Karpas-422 (cell line): ENCODE measurements around the gene PGM2L1. TPM values are rescaled to one million over a fixed set of nuclear protein-coding genes. Genes with fewer than 3 reads are reported as not detected.

ENCODE experiments used
- DNase-seq: peaks from one replicate; pipeline ENCODE4 v3.0.0-alpha.2; 2015
- H2AFZ ChIP-seq: fragments of 200-600 bp; sonication (generic); 2 replicates; pipeline ENCODE4 v1.6.1; 2014; ENCODE audit warnings: antibody characterized with exemption, low read length, mixed read lengths
- H3K27ac ChIP-seq: fragments of 200-600 bp; sonication (generic); 2 replicates; pipeline ENCODE4 v1.5.1; 2014; ENCODE audit warnings: mild to moderate bottlenecking, low read length, moderate library complexity
- H3K27me3 ChIP-seq: fragments of 200-600 bp; sonication (generic); 2 replicates; pipeline ENCODE4 v1.6.1; 2014; ENCODE audit warnings: low read length, mixed read lengths
- H3K36me3 ChIP-seq: fragments of 200-600 bp; sonication (generic); 2 replicates; pipeline ENCODE4 v1.6.1; 2014; ENCODE audit warnings: low read length, mixed read lengths; ENCODE audit not compliant: insufficient read depth
- H3K4me1 ChIP-seq: fragments of 200-600 bp; sonication (generic); 2 replicates; pipeline ENCODE4 v1.6.1; 2014; ENCODE audit warnings: mild to moderate bottlenecking, low read length, mixed read lengths
- H3K4me2 ChIP-seq: fragments of 200-600 bp; sonication (generic); 2 replicates; pipeline ENCODE4 v1.6.1; 2014; ENCODE audit warnings: low read length, low read depth, mild to moderate bottlenecking; ENCODE audit not compliant: poor library complexity, severe bottlenecking
- H3K4me3 ChIP-seq: fragments of 200-600 bp; sonication (generic); 2 replicates; pipeline ENCODE4 v1.5.1; 2014; ENCODE audit warnings: mild to moderate bottlenecking, antibody characterized with exemption, low read length, mixed read lengths
- H3K79me2 ChIP-seq: fragments of 200-600 bp; sonication (generic); 2 replicates; pipeline ENCODE4 v1.6.1; 2014; ENCODE audit warnings: mild to moderate bottlenecking, low read length, mixed read lengths
- H3K9ac ChIP-seq: fragments of 200-600 bp; sonication (generic); 2 replicates; pipeline ENCODE4 v1.6.0; 2014; ENCODE audit warnings: low read length
- H3K9me2 ChIP-seq: fragments of 200-600 bp; sonication (generic), shearing (Covaris generic); replicated peaks from 2 replicates; pipeline ENCODE4 v1.6.0; 2014; ENCODE audit warnings: mild to moderate bottlenecking, low read length, moderate library complexity; ENCODE audit not compliant: insufficient read depth
- H3K9me3 ChIP-seq: fragments of 300-700, 200-600 bp; sonication (generic); 2 replicates; pipeline ENCODE4 v1.6.1; 2014; ENCODE audit warnings: low read length, mixed read lengths
- H4K20me1 ChIP-seq: fragments of 200-600 bp; sonication (generic); 2 replicates; pipeline ENCODE4 v1.6.1; 2014; ENCODE audit warnings: mild to moderate bottlenecking, antibody characterized with exemption, low read length, low read depth; ENCODE audit not compliant: insufficient read depth
- total RNA-seq: library from RNA; depleted of rRNA; stranded (reverse); fragments of >200 nt; shearing (Covaris generic); gene quantifications from 2 replicates; pipeline ENCODE4 v1.2.3, GENCODE V29; 2014; ENCODE audit warnings: low replicate concordance

PGM2L1 gene
- total RNA-seq, 1 experiment from 2014 or later: 0.07 TPM

DNA sequence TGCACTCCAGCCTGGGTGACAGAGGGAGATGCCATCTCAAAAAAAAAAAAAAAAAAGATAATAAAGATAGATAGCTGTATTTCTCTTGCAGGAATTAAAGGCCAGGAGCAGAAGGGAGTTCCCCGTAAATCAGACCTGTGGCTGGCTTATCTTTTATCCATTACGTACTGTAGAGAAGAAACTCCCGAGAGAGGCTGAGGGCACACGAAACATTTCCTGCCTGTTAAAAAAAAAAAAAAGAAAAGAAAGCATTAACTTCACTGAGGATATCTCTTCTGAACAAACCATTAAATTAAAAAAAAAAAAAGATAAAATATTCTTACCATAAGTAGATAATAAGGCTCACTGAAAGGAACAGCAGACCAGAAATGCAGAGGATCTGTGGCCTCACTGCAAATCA, 109.3 kb downstream of the PGM2L1 start:
- H3K27me3 ChIP-seq: no peaks in the 10 kb centered on the region
- H3K4me2 ChIP-seq: no peak overlapping the region
- H4K20me1 ChIP-seq: no peaks in the 10 kb centered on the region
- H3K79me2 ChIP-seq: no peaks in the 10 kb centered on the region
- DNase-seq: no peak
- H3K36me3 ChIP-seq: no peaks in the 10 kb centered on the region
- no peak overlapping the region for H3K27ac ChIP-seq
- H3K9ac ChIP-seq: no peak overlapping the region
- H3K4me1 ChIP-seq: no peaks in the 10 kb centered on the region
- H3K9me3 ChIP-seq: no peaks in the 10 kb centered on the region
- H2AFZ ChIP-seq: no peak overlapping the region
- no peaks in the 10 kb centered on the region for H3K9me2 ChIP-seq
- H3K4me3 ChIP-seq: no peak overlapping the region

DNA sequence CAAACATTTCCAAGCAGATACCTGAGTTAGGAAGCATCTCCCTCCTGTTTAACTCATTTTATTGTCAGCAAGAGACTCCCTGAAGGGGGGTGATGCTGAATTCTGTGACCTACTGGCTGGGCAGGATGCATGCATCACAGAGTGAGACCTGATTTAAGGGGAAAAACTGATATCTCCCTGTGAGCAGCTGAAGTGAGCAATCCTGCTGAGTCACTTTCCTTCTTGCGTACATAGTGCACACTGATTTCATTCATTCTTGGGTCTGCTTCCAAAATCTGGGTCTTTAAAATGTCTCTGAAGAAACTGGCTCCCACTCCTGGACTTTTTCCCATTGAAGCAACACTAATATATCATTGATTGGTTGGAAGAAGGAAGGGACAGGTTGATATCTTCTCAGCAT, 110.1 kb downstream of the PGM2L1 start:
- no peaks in the 10 kb centered on the region for H3K36me3 ChIP-seq
- H3K9ac ChIP-seq: no peak overlapping the region
- no peaks in the 10 kb centered on the region for H3K79me2 ChIP-seq
- H3K4me1 ChIP-seq: no peaks in the 10 kb centered on the region
- no peak overlapping the region for H3K4me2 ChIP-seq
- no peak overlapping the region for H3K4me3 ChIP-seq
- H3K27ac ChIP-seq: no peak overlapping the region
- no peaks in the 10 kb centered on the region for H3K9me3 ChIP-seq
- H3K9me2 ChIP-seq: no peaks in the 10 kb centered on the region
- no peaks in the 10 kb centered on the region for H4K20me1 ChIP-seq
- no peak overlapping the region for H2AFZ ChIP-seq
- no peak for DNase-seq
- H3K27me3 ChIP-seq: no peaks in the 10 kb centered on the region

DNA sequence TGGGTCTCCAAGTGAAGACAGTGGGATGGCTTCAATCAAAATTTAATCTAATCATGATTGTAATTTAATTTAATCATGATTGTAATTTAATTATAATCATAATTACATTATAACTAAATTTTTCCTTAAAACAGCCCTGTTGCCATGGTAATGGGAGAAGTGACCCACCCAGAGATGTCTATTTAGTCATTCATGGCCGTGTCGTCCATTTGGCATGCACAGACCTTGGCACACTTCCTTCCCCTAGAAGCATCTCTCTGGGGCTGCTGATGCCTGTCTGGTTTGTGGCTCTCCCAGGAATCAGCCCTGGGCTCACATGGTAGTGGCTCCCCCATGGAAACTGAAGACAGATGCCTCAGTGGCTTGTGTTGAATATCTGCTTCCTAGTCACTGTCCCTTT, 113.8 kb downstream of the PGM2L1 start:
- no peak overlapping the region for H3K9ac ChIP-seq
- no peaks in the 10 kb centered on the region for H3K36me3 ChIP-seq
- H2AFZ ChIP-seq: no peak overlapping the region
- H3K9me2 ChIP-seq: no peaks in the 10 kb centered on the region
- H3K27me3 ChIP-seq: no peaks in the 10 kb centered on the region
- H3K27ac ChIP-seq: no peak overlapping the region
- no peaks in the 10 kb centered on the region for H3K4me1 ChIP-seq
- no peak overlapping the region for H3K4me2 ChIP-seq
- no peaks in the 10 kb centered on the region for H3K9me3 ChIP-seq
- no peaks in the 10 kb centered on the region for H4K20me1 ChIP-seq
- no peak for DNase-seq
- no peaks in the 10 kb centered on the region for H3K79me2 ChIP-seq
- no peak overlapping the region for H3K4me3 ChIP-seq

DNA sequence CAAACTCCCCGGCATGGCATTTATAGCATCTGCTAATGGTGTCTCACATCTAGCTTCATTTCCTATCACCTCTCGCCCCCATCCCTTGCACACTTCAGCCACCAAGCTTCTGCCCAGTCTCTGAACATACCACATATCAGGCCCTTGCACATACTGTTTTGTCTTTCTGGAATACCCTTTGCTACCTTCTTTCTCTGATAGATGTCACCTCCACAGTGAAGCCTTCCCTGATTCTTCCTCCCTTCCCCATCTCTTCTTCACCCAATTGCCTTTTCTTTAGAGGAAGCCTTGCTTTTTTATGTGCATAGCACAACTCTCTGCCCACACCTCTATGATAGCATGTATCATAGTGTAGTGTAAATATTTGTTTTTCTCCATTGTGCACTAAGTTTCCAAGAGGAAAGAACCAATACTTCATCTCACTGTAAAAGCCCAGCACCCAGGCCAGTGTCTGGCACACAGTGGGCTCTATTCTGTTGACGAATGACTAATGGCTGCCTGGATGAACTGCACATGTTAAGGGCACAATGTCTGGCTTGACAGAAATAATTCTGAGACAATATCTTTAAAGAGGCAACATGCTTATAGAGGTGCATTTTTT, 114.6 kb downstream of the PGM2L1 start:
- H3K4me1 ChIP-seq: no peaks in the 10 kb centered on the region
- H3K4me2 ChIP-seq: no peak overlapping the region
- H3K9ac ChIP-seq: no peak overlapping the region
- H3K27ac ChIP-seq: no peak overlapping the region
- H3K4me3 ChIP-seq: no peak overlapping the region
- no peaks in the 10 kb centered on the region for H4K20me1 ChIP-seq
- no peaks in the 10 kb centered on the region for H3K27me3 ChIP-seq
- no peak overlapping the region for H2AFZ ChIP-seq
- no peak for DNase-seq
- H3K9me2 ChIP-seq: no peaks in the 10 kb centered on the region
- no peaks in the 10 kb centered on the region for H3K36me3 ChIP-seq
- no peaks in the 10 kb centered on the region for H3K9me3 ChIP-seq
- no peaks in the 10 kb centered on the region for H3K79me2 ChIP-seq

DNA sequence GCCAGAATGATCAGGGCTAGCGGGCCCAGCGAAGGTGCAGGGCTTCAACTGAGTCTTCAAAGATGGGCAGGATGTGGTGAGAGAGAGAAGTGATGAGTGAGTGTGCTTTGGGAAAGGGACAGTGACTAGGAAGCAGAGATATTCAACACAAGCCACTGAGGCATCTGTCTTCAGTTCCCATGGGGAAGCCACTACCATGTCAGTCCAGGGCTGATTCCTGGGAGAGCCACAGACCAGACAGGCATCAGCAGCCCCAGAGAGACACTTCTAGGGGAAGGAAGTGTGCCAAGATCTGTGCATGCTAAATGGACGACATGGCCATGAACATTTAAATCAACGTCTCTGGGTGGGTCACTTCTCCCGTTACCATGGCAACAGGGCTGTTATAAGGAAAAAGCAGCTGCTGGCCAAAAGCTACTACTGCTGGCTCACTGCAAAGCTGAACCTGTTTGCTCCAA, 115.3 kb downstream of the PGM2L1 start:
- no peak for DNase-seq
- H3K79me2 ChIP-seq: no peaks in the 10 kb centered on the region
- H2AFZ ChIP-seq: no peak overlapping the region
- H3K9me2 ChIP-seq: no peaks in the 10 kb centered on the region
- no peak overlapping the region for H3K9ac ChIP-seq
- no peak overlapping the region for H3K4me3 ChIP-seq
- H3K4me2 ChIP-seq: no peak overlapping the region
- H3K27me3 ChIP-seq: no peaks in the 10 kb centered on the region
- H3K27ac ChIP-seq: no peak overlapping the region
- no peaks in the 10 kb centered on the region for H3K4me1 ChIP-seq
- no peaks in the 10 kb centered on the region for H4K20me1 ChIP-seq
- no peaks in the 10 kb centered on the region for H3K36me3 ChIP-seq
- H3K9me3 ChIP-seq: no peaks in the 10 kb centered on the region

DNA sequence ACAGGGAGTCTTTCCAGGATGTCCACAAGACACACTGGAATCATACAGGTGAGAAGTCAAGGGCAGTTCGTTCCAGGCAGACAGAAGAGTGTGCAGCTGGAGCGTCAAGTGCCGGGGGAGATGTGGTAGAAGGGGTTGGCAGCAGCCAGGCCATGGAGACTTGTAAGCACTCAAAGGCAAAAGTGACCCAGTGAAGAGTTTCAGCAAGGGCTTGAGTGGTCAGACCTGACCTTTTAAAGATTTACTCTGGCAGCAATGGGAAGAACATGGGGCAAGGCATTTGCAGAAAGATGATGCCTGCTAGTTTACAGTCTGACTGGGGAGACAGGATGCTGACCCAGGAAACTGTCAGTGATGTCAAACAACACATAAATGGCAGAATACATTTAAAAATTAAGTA, 115.8 kb downstream of the PGM2L1 start:
- Histone ChIP-seq H3K27ac (no peak overlapping the region), H3K79me2 (no peaks in the 10 kb centered on the region), H3K27me3 (no peaks in the 10 kb centered on the region), H3K4me1 (no peaks in the 10 kb centered on the region), H3K9ac (no peak overlapping the region), H3K36me3 (no peaks in the 10 kb centered on the region), H4K20me1 (no peaks in the 10 kb centered on the region), H2AFZ (no peak overlapping the region), H3K9me2 (no peaks in the 10 kb centered on the region), H3K9me3 (no peaks in the 10 kb centered on the region), H3K4me3 (no peak overlapping the region), H3K4me2 (no peak overlapping the region)
- no peak for DNase-seq

DNA sequence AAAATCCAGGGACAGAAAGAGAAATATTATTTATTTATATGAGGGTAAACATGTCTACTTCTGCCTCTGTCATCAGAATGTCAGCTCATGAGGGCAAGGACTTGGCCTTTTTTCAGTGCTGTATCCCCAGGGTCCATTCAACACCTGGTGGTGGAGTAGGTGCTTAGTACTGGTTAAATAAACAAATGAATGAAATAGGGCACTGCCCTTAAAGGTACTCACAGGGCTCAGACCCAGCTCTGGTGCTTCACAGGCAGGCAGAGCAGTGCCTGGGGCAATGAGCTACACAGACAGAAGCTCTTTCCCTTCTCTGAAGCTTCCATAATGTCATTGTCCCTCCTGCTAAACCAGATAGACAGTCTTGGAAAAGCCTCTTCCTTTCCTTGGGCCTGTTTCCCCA, 117.7 kb downstream of the PGM2L1 start:
- H4K20me1 ChIP-seq: no peaks in the 10 kb centered on the region
- no peaks in the 10 kb centered on the region for H3K79me2 ChIP-seq
- H3K27me3 ChIP-seq: no peaks in the 10 kb centered on the region
- H3K4me1 ChIP-seq: no peaks in the 10 kb centered on the region
- DNase-seq: no peak
- no peaks in the 10 kb centered on the region for H3K36me3 ChIP-seq
- H2AFZ ChIP-seq: no peak overlapping the region
- H3K4me2 ChIP-seq: no peak overlapping the region
- no peak overlapping the region for H3K27ac ChIP-seq
- no peaks in the 10 kb centered on the region for H3K9me3 ChIP-seq
- H3K4me3 ChIP-seq: no peak overlapping the region
- no peaks in the 10 kb centered on the region for H3K9me2 ChIP-seq
- H3K9ac ChIP-seq: no peak overlapping the region
